HG03460 (cell line): ENCODE data around the gene UTP3.
A peak's percentile ranks its signal among the peaks of the same experiment; 100 is the strongest.
"Not testable (repeated sequence)": the region's sequence is repeated elsewhere in the genome, so short reads cannot be mapped to it uniquely, and the experiment has no call there.

Experiments
- ATAC-seq: cut with Tn5 transposase; IDR thresholded peaks from one replicate; pipeline ENCODE4 v1.9.1; 2021; ENCODE audit not compliant: unreplicated experiment

UTP3 gene

GRCh38 chr4:70682142-70682541 is 6.2 kb upstream of the UTP3 start:
- ATAC-seq: not testable (repeated sequence)

GRCh38 chr4:70687392-70687791 is 940 bp upstream of the UTP3 start:
- no peak for ATAC-seq

- ATAC-seq: peak; percentile 1
Observed at GRCh38 chr4:70688795-70689231, 481 bp downstream of the UTP3 start.

- ATAC-seq: no peak
Observed at GRCh38 chr4:70691661-70692060, 3.3 kb downstream of the UTP3 start.

GRCh38 chr4:70694633-70695032 is 6.3 kb downstream of the UTP3 start:
- ATAC-seq: not testable (repeated sequence)

GRCh38 chr4:70698435-70698834 is 10.1 kb downstream of the UTP3 start:
- not testable (repeated sequence) for ATAC-seq

- ATAC-seq: no peak
Observed at GRCh38 chr4:70700712-70701111, 12.4 kb downstream of the UTP3 start.

GRCh38 chr4:70701271-70701670 is 12.9 kb downstream of the UTP3 start:
- no peak for ATAC-seq

- ATAC-seq: not testable (repeated sequence)
Observed at GRCh38 chr4:70702592-70702991, 14.3 kb downstream of the UTP3 start.

- ATAC-seq: no peak
Observed at GRCh38 chr4:70703619-70704214, 15.4 kb downstream of the UTP3 start.

- ATAC-seq: peak; percentile 68
Observed at GRCh38 chr4:70704215-70704930, 16.0 kb downstream of the UTP3 start.

GRCh38 chr4:70704931-70705182 is 16.5 kb downstream of the UTP3 start:
- peak; percentile 27 for ATAC-seq

- peak; percentile 46 for ATAC-seq
Observed at GRCh38 chr4:70705183-70706043, 17.1 kb downstream of the UTP3 start.

- ATAC-seq: no peak
Observed at GRCh38 chr4:70706044-70706461, 17.7 kb downstream of the UTP3 start.

GRCh38 chr4:70706516-70706915 is 18.2 kb downstream of the UTP3 start:
- ATAC-seq: no peak

- no peak for ATAC-seq
Observed at GRCh38 chr4:70709611-70710205, 21.4 kb downstream of the UTP3 start.

GRCh38 chr4:70711599-70711998 is 23.3 kb downstream of the UTP3 start:
- no peak for ATAC-seq

GRCh38 chr4:70712150-70712549 is 23.8 kb downstream of the UTP3 start:
- ATAC-seq: no peak

- ATAC-seq: no peak
Observed at GRCh38 chr4:70712604-70713452, 24.5 kb downstream of the UTP3 start.

GRCh38 chr4:70713453-70714078 is 25.2 kb downstream of the UTP3 start:
- ATAC-seq: peak; percentile 37
